BLaER1 treated with 17β-estradiol and CSF1 and Interleukin-3, amounts not matched to agents 10 nM and 100 nM (cell line): ENCODE data around the gene MEGF9.

Source experiments
- H3K27ac ChIP-seq, 11 experiments: shearing (Covaris generic); formaldehyde crosslinking; 2 replicates each; pipeline ENCODE4 v1.8.1; 2022
- H3K27me3 ChIP-seq, 11 experiments: shearing (Covaris generic); formaldehyde crosslinking; 2 replicates each; pipeline ENCODE4 v1.8.1; 2022
- H3K36me3 ChIP-seq, 11 experiments: shearing (Covaris generic); formaldehyde crosslinking; 2 replicates each; pipeline ENCODE4 v1.8.1; 2022
- H3K4me1 ChIP-seq, 10 experiments: shearing (Covaris generic); formaldehyde crosslinking; 2 replicates each; pipeline ENCODE4 v1.8.1; 2022
- H3K4me2 ChIP-seq, 11 experiments: shearing (Covaris generic); formaldehyde crosslinking; 2 replicates each; pipeline ENCODE4 v1.8.1; 2022
- H3K4me3 ChIP-seq, 10 experiments: shearing (Covaris generic); formaldehyde crosslinking; 2 replicates each; pipeline ENCODE4 v1.8.1; 2022
- H3K9ac ChIP-seq, 11 experiments: shearing (Covaris generic); formaldehyde crosslinking; 2 replicates each; pipeline ENCODE4 v1.8.1; 2022
- H3K9me3 ChIP-seq, 11 experiments: shearing (Covaris generic); formaldehyde crosslinking; replicated peaks in 1 of 11; 2 replicates each; pipeline ENCODE4 v1.8.1; 2022
- H4K20me1 ChIP-seq, 11 experiments: shearing (Covaris generic); formaldehyde crosslinking; 2 replicates each; pipeline ENCODE4 v1.8.1; 2022
- Cebpa-rat ChIP-seq, 11 experiments: shearing (Covaris generic); IDR thresholded peaks; 2 replicates each; pipeline ENCODE4 v1.8.1; 2022

The MEGF9 gene

GRCh38 chr9:120724757-120725400 lies 10.6 kb upstream of the MEGF9 start:
- Histone ChIP-seq H3K4me2 (no peak overlapping the region), H3K4me1 (peaks cover 0 to 15% (median 7%) of the 10 kb centered on the region in 10 experiments; a peak in 11 of 20 replicates), H3K4me3 (no peak overlapping the region), H3K27me3 (no peaks in the 10 kb centered on the region), H3K9ac (no peak overlapping the region), H4K20me1 (no peaks in the 10 kb centered on the region), H3K36me3 (no peaks in the 10 kb centered on the region), H3K27ac (no peak overlapping the region), H3K9me3 (no peaks in the 10 kb centered on the region)
- no peak for TF ChIP-seq Cebpa-rat (IDR thresholded peaks at IDR 0.05)

- H3K4me3 ChIP-seq: no peak overlapping the region
- H3K27ac ChIP-seq: no peak overlapping the region
- peaks cover 0 to 2% (median 0%) of the 10 kb centered on the region in 10 experiments; a peak in 2 of 20 replicates for H3K4me1 ChIP-seq
- no peaks in the 10 kb centered on the region for H4K20me1 ChIP-seq
- TF ChIP-seq Cebpa-rat (IDR thresholded peaks at IDR 0.05): no peak
- H3K4me2 ChIP-seq: no peak overlapping the region
- no peaks in the 10 kb centered on the region for H3K27me3 ChIP-seq
- H3K36me3 ChIP-seq: no peaks in the 10 kb centered on the region
- no peak overlapping the region for H3K9ac ChIP-seq
- no peaks in the 10 kb centered on the region for H3K9me3 ChIP-seq
Observed at GRCh38 chr9:120723565-120723964, 9.3 kb upstream of the MEGF9 start.

- no peaks in the 10 kb centered on the region for H3K9me3 ChIP-seq
- H3K27me3 ChIP-seq: no peaks in the 10 kb centered on the region
- no peak for TF ChIP-seq Cebpa-rat (IDR thresholded peaks at IDR 0.05)
- no peaks in the 10 kb centered on the region for H3K36me3 ChIP-seq
- peaks cover 2 to 7% (median 4%) of the 10 kb centered on the region in 10 experiments; a peak in 19 of 20 replicates for H3K4me1 ChIP-seq
- H3K4me2 ChIP-seq: no peak overlapping the region
- no peaks in the 10 kb centered on the region for H4K20me1 ChIP-seq
- H3K9ac ChIP-seq: no peak overlapping the region
- no peak overlapping the region for H3K4me3 ChIP-seq
- H3K27ac ChIP-seq: no peak overlapping the region
Observed at GRCh38 chr9:120720404-120720803, 6.1 kb upstream of the MEGF9 start.

- no peak overlapping the region for H3K9ac ChIP-seq
- H3K4me2 ChIP-seq: no peak overlapping the region
- no peaks in the 10 kb centered on the region for H3K36me3 ChIP-seq
- H3K27ac ChIP-seq: no peak overlapping the region
- H4K20me1 ChIP-seq: peaks cover 0 to 5% (median 0%) of the 10 kb centered on the region in 11 experiments; a peak in 3 of 22 replicates
- H3K4me1 ChIP-seq: peaks cover 8 to 14% (median 11%) of the 10 kb centered on the region in 10 experiments
- no peaks in the 10 kb centered on the region for H3K9me3 ChIP-seq
- no peak overlapping the region for H3K4me3 ChIP-seq
- TF ChIP-seq Cebpa-rat (IDR thresholded peaks at IDR 0.05): no peak
- H3K27me3 ChIP-seq: no peaks in the 10 kb centered on the region
Observed at GRCh38 chr9:120718316-120718715, 4.0 kb upstream of the MEGF9 start.

GRCh38 chr9:120717176-120717575 lies 2.9 kb upstream of the MEGF9 start:
- no peaks in the 10 kb centered on the region for H3K36me3 ChIP-seq
- peaks cover 12 to 23% (median 18%) of the 10 kb centered on the region in 10 experiments for H3K4me1 ChIP-seq
- TF ChIP-seq Cebpa-rat (IDR thresholded peaks at IDR 0.05): no peak
- no peaks in the 10 kb centered on the region for H3K9me3 ChIP-seq
- no peaks in the 10 kb centered on the region for H3K27me3 ChIP-seq
- no peak overlapping the region for H3K27ac ChIP-seq
- no peak overlapping the region for H3K9ac ChIP-seq
- H3K4me3 ChIP-seq: no peak overlapping the region
- no peak overlapping the region for H3K4me2 ChIP-seq
- H4K20me1 ChIP-seq: peaks cover 0 to 17% (median 0%) of the 10 kb centered on the region in 11 experiments; a peak in 6 of 22 replicates

GRCh38 chr9:120716483-120716882 lies 2.2 kb upstream of the MEGF9 start:
- H3K9me3 ChIP-seq: no peaks in the 10 kb centered on the region
- H3K4me2 ChIP-seq: no peak overlapping the region
- peaks cover 0 to 23% (median 7%) of the 10 kb centered on the region in 11 experiments; a peak in 7 of 22 replicates for H4K20me1 ChIP-seq
- H3K27ac ChIP-seq: no peak overlapping the region
- H3K9ac ChIP-seq: no peak overlapping the region
- no peaks in the 10 kb centered on the region for H3K27me3 ChIP-seq
- no peak for TF ChIP-seq Cebpa-rat (IDR thresholded peaks at IDR 0.05)
- peaks cover 12 to 30% (median 24%) of the 10 kb centered on the region in 10 experiments for H3K4me1 ChIP-seq
- no peaks in the 10 kb centered on the region for H3K36me3 ChIP-seq
- no peak overlapping the region for H3K4me3 ChIP-seq

GRCh38 chr9:120715389-120715924 lies 1.2 kb upstream of the MEGF9 start:
- H4K20me1 ChIP-seq: peaks cover 0 to 34% (median 14%) of the 10 kb centered on the region in 11 experiments; a peak in 8 of 22 replicates
- peaks cover 0 to 6% (median 0%) of the 10 kb centered on the region in 11 experiments; a peak in 1 of 22 replicates for H3K36me3 ChIP-seq
- no peaks in the 10 kb centered on the region for H3K9me3 ChIP-seq
- TF ChIP-seq Cebpa-rat (IDR thresholded peaks at IDR 0.05): no peak
- H3K27ac ChIP-seq: peak overlapping the region in 8 of 11 experiments; percentile 86 to 96 (median 92); a peak in 16 of 22 replicates
- H3K27me3 ChIP-seq: no peaks in the 10 kb centered on the region
- H3K4me1 ChIP-seq: peaks cover 17 to 40% (median 34%) of the 10 kb centered on the region in 10 experiments
- peak overlapping the region; percentile 74 to 92 (median 85) for H3K4me2 ChIP-seq
- peak overlapping the region; percentile 83 to 99 (median 96); a peak in 16 of 20 replicates for H3K4me3 ChIP-seq
- peak overlapping the region in 10 of 11 experiments; percentile 89 to 98 (median 92); a peak in 18 of 22 replicates for H3K9ac ChIP-seq

GRCh38 chr9:120714846-120715388 lies 647 bp upstream of the MEGF9 start:
- Histone ChIP-seq H3K27me3 (no peaks in the 10 kb centered on the region), H3K27ac (peak overlapping the region; percentile 40 to 96 (median 92); a peak in 21 of 22 replicates), H3K9me3 (no peaks in the 10 kb centered on the region), H4K20me1 (peaks cover 0 to 39% (median 15%) of the 10 kb centered on the region in 11 experiments; a peak in 8 of 22 replicates), H3K4me2 (peak overlapping the region; percentile 74 to 92 (median 85)), H3K4me3 (peak overlapping the region; percentile 83 to 99 (median 96)), H3K9ac (peak overlapping the region; percentile 89 to 98 (median 94)), H3K36me3 (peaks cover 0 to 7% (median 0%) of the 10 kb centered on the region in 11 experiments; a peak in 4 of 22 replicates), H3K4me1 (peaks cover 19 to 45% (median 39%) of the 10 kb centered on the region in 10 experiments)
- no peak for TF ChIP-seq Cebpa-rat (IDR thresholded peaks at IDR 0.05)
